ENCODE results near the gene WWOX.

The WWOX gene

GRCh38 chr16:78271981-78272380, 172.5 kb downstream of the WWOX start:
- no peak for DNase-seq (ENCODE audit: low read depth)

DNA sequence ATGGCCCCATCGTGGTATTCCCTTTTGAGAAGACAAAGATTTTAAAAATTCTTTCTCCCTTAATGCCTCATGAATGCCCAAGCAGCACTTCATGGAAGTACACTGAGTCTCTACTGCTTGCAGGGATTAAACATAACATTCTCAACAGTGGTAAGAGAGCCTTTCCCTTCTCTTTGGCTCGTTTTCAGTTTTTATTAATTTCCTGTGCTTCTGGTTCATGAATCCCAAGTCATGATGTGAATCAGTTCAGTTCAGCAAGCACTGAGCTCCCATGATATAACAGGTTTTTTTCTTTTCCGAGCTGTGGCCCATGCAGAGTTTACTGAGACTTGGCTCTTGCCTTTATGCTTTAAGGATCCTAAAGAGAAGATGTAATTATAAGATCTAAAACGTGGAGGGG, 175.3 kb downstream of the WWOX start:
- DNase-seq (ENCODE audit: low read depth), result no peak

GRCh38 chr16:78275420-78275819, 176.0 kb downstream of the WWOX start:
- DNase-seq (ENCODE audit: low read depth), result no peak

- no peak for DNase-seq (ENCODE audit: low read depth)
Measured at GRCh38 chr16:78277321-78278055, 178.0 kb downstream of the WWOX start.

- DNase-seq (ENCODE audit: low read depth), result no peak
Measured at GRCh38 chr16:78278056-78278450, 178.6 kb downstream of the WWOX start.

GRCh38 chr16:78281115-78281514, 181.7 kb downstream of the WWOX start:
- no peak for DNase-seq (ENCODE audit: low read depth)

GRCh38 chr16:78283548-78284251, 184.2 kb downstream of the WWOX start:
- no peak for DNase-seq (ENCODE audit: low read depth)

DNA sequence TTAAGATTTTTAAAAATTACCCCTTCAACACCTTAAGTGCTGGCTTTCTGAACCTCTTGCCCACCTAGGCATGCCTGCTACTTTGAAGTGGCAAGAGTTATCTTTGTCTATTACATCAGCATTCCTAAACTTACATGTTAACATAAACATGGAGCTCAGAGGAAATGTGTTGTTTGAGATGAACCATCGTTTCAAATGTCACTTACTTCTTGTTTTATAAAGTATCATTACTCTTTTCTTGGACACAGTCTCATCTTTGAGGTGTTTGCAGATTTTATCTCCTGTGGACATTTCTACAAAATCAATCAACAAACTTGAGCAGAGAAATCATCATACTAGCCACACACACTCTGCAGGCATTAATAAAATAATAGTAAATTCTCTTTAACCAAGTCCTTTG, 184.9 kb downstream of the WWOX start:
- DNase-seq (ENCODE audit: low read depth), result no peak

- no peak for DNase-seq (ENCODE audit: low read depth)
Measured at GRCh38 chr16:78284957-78285434, 185.5 kb downstream of the WWOX start.

DNA sequence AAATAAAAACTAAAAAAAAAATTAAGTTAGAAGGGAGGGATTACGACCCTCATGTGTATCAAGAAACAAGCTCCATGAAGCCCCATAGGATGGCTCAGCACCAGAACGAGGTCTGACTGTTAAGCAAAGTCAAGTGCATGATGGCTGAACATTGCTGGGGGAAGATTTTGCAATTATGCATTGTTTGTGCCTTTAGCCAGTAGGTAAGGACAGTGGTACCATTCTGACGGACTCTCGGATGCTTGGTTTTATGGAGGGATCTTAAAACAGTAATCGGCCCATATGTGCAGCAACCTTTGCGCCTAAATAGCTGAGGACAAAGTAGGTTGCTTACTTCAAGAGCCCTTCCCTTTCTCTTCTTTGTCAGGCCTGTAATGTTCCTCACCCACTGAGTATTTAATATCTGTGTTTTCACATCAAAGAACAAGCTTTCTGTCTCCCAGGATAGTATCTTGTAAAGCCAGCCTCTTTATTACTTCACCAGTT, 186.0 kb downstream of the WWOX start:
- DNase-seq (ENCODE audit: low read depth), result no peak

- no peak for DNase-seq (ENCODE audit: low read depth)
Measured at GRCh38 chr16:78286065-78286464, 186.6 kb downstream of the WWOX start.

DNA sequence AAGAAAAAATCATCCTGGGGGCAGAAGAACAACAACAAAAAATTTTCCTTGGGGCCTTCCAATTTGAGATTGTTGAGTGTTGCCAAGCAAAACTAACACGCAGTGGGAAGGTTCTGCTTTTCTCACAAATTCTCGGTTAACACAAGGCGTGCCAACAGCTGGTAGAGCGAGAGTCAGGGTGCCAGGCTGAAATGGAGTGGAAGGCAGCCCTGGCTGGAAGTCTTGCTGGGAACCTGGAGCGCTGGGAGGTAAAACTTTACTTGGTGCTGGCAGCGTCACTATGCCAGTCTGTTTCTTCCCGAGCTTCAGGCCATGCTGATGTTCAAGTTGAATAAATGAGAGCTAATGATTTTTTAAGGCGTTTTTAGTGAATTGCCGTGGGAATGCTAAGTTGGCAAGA, 189.4 kb downstream of the WWOX start:
- DNase-seq (ENCODE audit: low read depth), result no peak

DNA sequence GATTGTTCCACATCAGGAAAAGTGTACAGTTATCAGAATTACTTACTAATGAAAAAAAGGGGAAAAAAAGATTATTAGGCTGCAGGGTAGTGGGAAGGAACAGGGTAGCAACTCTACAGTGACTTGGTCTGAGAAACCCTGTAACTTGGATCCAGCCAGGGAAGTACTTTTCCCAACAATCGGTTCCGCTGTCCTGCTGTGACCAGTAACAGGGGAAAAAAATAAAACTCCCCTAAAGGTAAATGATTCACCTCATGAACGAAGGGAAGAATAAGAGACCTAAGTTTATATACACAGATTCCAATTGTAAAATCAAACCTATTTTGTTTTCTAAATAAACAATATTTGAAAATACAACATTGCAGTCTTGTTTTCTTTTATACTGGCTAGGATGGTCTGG, 189.9 kb downstream of the WWOX start:
- DNase-seq (ENCODE audit: low read depth), result no peak

GRCh38 chr16:78289844-78290277, 190.4 kb downstream of the WWOX start:
- DNase-seq (ENCODE audit: low read depth), result no peak

DNA sequence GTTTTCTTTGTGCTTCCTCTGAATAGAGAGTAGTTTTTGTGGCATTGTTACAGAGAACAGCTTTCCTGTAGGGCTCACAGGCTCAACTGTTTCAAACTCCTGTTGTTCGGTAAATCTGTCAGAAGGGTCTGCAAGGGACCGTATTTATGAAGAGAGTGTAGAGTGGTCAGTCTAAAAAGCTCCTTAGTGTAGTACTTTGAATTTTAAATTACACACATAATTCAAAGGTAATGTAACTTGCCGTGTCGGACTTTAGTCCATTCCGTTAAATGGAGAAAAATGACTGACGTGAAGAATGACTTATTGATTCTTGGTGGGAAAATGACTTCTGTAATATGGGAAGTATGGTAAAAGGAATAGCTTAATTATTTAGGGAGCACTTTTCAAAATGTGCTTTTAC, 190.9 kb downstream of the WWOX start:
- no peak for DNase-seq (ENCODE audit: low read depth)

DNA sequence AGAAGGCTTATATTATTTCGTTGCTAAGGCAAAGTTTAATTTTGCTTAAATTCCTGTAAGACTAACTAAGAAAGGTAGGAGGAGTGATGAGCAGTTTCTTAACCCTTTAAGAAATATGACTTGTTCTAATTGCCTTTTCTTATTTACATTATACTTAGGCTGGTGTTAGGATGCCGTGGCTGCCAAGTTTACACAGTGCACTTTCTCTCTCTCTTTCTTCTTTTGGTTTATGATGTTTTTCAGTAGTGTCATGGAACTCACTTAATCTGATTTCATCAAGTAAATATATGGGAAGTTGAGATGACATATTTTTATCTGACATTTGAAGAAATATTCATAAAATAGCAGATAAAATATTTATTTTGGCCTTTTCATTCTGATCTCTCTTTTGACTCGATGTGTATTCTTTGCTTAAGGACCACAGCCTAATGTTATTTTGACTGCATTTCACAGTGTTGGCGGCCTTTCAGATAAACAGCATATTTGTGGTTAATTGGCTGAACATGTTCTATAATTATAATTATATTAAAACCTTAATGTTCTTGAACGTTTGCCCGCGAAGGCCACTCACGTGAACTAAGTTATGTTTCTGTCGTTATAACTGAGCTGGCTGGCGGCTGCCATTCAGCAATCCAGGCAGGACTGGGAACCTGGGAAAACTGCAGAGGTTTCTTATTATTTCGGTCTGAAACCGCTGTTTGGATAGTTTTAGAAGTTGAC, 191.6 kb downstream of the WWOX start:
- no peak for DNase-seq (ENCODE audit: low read depth)

- DNase-seq (ENCODE audit: low read depth), result no peak
Measured at GRCh38 chr16:78291604-78292003, 192.2 kb downstream of the WWOX start.

GRCh38 chr16:78292086-78292843, 192.8 kb downstream of the WWOX start:
- no peak for DNase-seq (ENCODE audit: low read depth)

- DNase-seq (ENCODE audit: low read depth), result no peak
Measured at GRCh38 chr16:78292844-78293380, 193.5 kb downstream of the WWOX start.

GRCh38 chr16:78294538-78295225, 195.2 kb downstream of the WWOX start:
- no peak for DNase-seq (ENCODE audit: low read depth)

- no peak for DNase-seq (ENCODE audit: low read depth)
Measured at GRCh38 chr16:78297066-78297666, 197.7 kb downstream of the WWOX start.

All from CMK (cell line).